Heart right ventricle (tissue), 16 donors: ENCODE data around the gene PTPRG. TPM values are rescaled to one million over a fixed set of nuclear protein-coding genes. Genes with fewer than 3 reads are reported as not detected.
A peak's percentile ranks its signal among the peaks of the same experiment; 100 is the strongest.

Experiments
- ATAC-seq, 8 donors: fragments of 200-7000 bp; cut with Tn5 transposase; one replicate each; pipeline ENCODE4 v1.9.1; 2020; ENCODE audit warnings: mild to moderate bottlenecking in 8 of 8, moderate library complexity in 8 of 8, moderate number of reproducible peaks in 1 of 8
- DNase-seq, 2 donors: peaks; one replicate each; pipeline ENCODE4 v3.0.0-alpha.2; 2020
- H3K27ac ChIP-seq, 10 donors: fragments of 200-600 bp; sonication (generic) in 2 of 10; one replicate each; pipeline versions ENCODE4 v1.5.0 to v1.8.0; 2020 to 2022; ENCODE audit warnings: mild to moderate bottlenecking in 3 of 10
- H3K27me3 ChIP-seq, 7 donors: fragments of 200-600 bp; one replicate each; pipeline ENCODE4 v1.8.0; 2021 to 2022; ENCODE audit warnings: mild to moderate bottlenecking in 2 of 7
- H3K36me3 ChIP-seq, 9 donors: fragments of 200-600 bp; sonication (generic) in 1 of 9; one replicate each; pipeline versions ENCODE4 v1.5.0 to v1.8.0; 2020 to 2022; ENCODE audit warnings: mild to moderate bottlenecking in 2 of 9
- H3K4me1 ChIP-seq, 9 donors: fragments of 200-600 bp; sonication (generic) in 1 of 9; one replicate each; pipeline versions ENCODE4 v1.5.0 to v1.8.0; 2020 to 2022; ENCODE audit warnings: mild to moderate bottlenecking in 4 of 9
- H3K4me3 ChIP-seq, 10 donors: fragments of 200-600 bp; sonication (generic) in 2 of 10; one replicate each; pipeline versions ENCODE4 v1.5.0 to v1.8.0; 2020 to 2022; ENCODE audit warnings: mild to moderate bottlenecking in 7 of 10, moderate library complexity in 2 of 10
- H3K9me3 ChIP-seq, 11 donors: fragments of 200-600 bp in 10 of 11; sonication (generic) in 2 of 11; one replicate each; pipeline versions ENCODE4 v1.5.0 to v1.8.0; 2013 to 2022; ENCODE audit warnings: mild to moderate bottlenecking in 2 of 11, control low read depth in 1 of 11, moderate library complexity in 1 of 11
- WGBS, 2 donors: extraction: QIAGEN DNeasy Blood & Tissue Kit; methylation state at CpG; one replicate each; pipeline ENCODE4 v1.1.7; 2013; ENCODE audit warnings: inconsistent platforms in 1 of 2; 5-methylcytosine and 5-hydroxymethylcytosine counted together
- intact Hi-C, 10 donors: fragments of 100-400 bp; cut with DNase I; formaldehyde crosslinking; loops; one replicate each; pipeline versions ENCODE4 v1.11.1 to v1.14.2; 2022
- polyA plus RNA-seq, 2 donors: library from polyadenylated mRNA; stranded (reverse); fragments of 200-250 nt; gene quantifications; one replicate each; pipeline ENCODE4 v1.2.3, GENCODE V29; 2013
- total RNA-seq, 10 donors: library from RNA; stranded (reverse); fragmentation: NEBNext Ultra II Directional in 3 of 10; extraction: Animal tissue kit (Norgen Biotek cat#: 25700) in 3 of 10; gene quantifications; one replicate each; pipeline versions ENCODE4 v1.2.1 to v1.2.4, GENCODE V29; 2021 to 2023
- TF ChIP-seq, protein P1 (sequence below), 9 donors: fragments of 200-600 bp; sonication (generic) in 2 of 9; IDR thresholded peaks; one replicate each; pipeline versions ENCODE4 v1.5.0 to v1.8.0; 2021 to 2022; ENCODE audit warnings: antibody characterized with exemption in 9 of 9, mild to moderate bottlenecking in 5 of 9, moderate library complexity in 1 of 9
- donor health status: Arrhythmogenic right ventricular cardiomyopathy.
- donor health status: ischemic (EF 13 %, LVEDD 7.1; RV severe dilation, severe dysfunction).
- donor health status: healthy with polysubstance abuse.
- donor health status: DM: no; HTN: yes; CAD: no.
- donor health status: DM: no; HTN: no; CAD: no.
- donor health status: ischemic (EF 25% LVEDD 6.9; RV normal size, moderate dysfunction).
- donor health status: ischemic (EF 25% LVEDD 5.7; RV mildly dilated, moderate dysfunction).
- donor health status: healthy.
- donor health status: DM: yes; HTN: yes; CAD: no.
- donor health status: Ischemic cardiomyopathy.
- donor health status: ischemic (EF 35%, LVEDD 5.7; RV mildly dilated, moderate dysfunction).
- donor health status: nonischemic (EF 11% LVEDD 7.7; RV severe dilation, severe dysfunction).
- donor health status: DM: yes; HTN: yes; CAD: no.
- donor health status: PGD.
- donor health status: ischemic (EF 29% LVEDD 5.4; RV normal size, mild dysfunction).
- donor health status: nonischemic (EF 23%, LVEDD 6.1; RV moderate dilation, normal function).

The PTPRG gene
- total and polyA plus RNA-seq, 12 donors, result 10.1 to 38.3 (median 32.6) TPM

DNA sequence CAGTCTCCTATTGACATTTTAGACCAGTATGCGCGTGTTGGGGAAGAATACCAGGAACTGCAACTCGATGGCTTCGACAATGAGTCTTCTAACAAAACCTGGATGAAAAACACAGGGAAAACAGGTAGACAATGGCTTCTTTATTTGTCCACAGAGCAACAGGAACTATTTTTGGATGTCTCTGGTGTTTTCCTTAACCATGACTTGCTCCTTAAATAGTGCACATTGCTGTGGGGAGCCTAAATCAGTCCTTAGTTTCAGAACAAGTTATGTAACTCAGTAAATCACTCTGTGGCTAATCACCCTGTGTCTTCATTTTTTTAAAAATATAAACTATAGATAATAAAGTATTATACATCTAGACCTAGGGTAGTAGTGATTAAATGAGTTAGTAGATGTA lies 428.3 kb downstream of the PTPRG start:
- DNase-seq (no peak), ATAC-seq (peak in 1 of 8 donors; percentile 27)
- H3K4me1 ChIP-seq, result peaks cover 0 to 50% (median 15%) of the 10 kb centered on the region in 9 donors
- H3K36me3 ChIP-seq, result peaks cover 0 to 8% (median 0%) of the 10 kb centered on the region in 9 donors
- no peaks in the 10 kb centered on the region for H3K9me3 ChIP-seq
- no peak overlapping the region for H3K27ac ChIP-seq
- WGBS, 2 donors, result 74 to 75% methylated on average over 4 of the region's 4 CpGs
- no peaks in the 10 kb centered on the region for H3K27me3 ChIP-seq
- intact Hi-C loops, result no loop called here
- TF ChIP-seq, protein P1, sequence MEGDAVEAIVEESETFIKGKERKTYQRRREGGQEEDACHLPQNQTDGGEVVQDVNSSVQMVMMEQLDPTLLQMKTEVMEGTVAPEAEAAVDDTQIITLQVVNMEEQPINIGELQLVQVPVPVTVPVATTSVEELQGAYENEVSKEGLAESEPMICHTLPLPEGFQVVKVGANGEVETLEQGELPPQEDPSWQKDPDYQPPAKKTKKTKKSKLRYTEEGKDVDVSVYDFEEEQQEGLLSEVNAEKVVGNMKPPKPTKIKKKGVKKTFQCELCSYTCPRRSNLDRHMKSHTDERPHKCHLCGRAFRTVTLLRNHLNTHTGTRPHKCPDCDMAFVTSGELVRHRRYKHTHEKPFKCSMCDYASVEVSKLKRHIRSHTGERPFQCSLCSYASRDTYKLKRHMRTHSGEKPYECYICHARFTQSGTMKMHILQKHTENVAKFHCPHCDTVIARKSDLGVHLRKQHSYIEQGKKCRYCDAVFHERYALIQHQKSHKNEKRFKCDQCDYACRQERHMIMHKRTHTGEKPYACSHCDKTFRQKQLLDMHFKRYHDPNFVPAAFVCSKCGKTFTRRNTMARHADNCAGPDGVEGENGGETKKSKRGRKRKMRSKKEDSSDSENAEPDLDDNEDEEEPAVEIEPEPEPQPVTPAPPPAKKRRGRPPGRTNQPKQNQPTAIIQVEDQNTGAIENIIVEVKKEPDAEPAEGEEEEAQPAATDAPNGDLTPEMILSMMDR (IDR thresholded peaks at IDR 0.05), result no peak
- no peak overlapping the region for H3K4me3 ChIP-seq

DNA sequence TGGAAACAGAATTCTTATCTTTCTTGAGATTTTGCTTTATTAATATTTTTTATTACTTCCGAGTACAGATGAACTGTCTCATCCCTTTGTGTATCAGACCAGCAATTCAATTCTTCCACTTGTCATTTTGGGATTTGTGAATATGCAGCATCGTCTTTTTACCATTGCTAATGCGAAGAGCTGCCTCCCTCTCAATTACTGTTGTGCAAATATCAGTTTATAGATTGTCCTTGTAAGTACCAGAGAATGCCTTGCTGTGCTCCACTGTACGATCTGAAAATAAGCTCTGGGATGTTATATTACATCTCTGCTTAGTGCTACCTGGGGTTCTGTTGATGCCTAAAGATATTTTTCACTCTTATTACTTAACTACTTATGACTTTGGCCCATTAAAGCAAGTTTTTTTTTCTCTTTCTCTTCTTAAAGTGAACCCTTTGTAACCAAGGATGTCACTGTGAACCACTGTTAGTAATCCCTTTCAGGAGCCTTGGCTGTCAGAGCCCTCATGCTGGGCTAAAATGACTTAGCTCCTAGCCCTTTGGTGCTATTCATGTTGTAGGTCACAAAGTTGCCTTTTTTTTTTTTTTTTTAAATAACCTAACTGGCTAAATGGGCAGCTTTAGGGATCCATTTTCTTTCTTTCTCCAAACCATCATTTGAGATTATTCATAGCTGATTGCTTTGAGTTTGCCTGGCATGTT lies 429.1 kb downstream of the PTPRG start:
- Histone ChIP-seq H3K36me3 (peaks cover 0 to 8% (median 0%) of the 10 kb centered on the region in 9 donors), H3K27ac (no peak overlapping the region), H3K27me3 (no peaks in the 10 kb centered on the region), H3K4me3 (no peak overlapping the region), H3K9me3 (no peaks in the 10 kb centered on the region), H3K4me1 (peaks cover 0 to 47% (median 13%) of the 10 kb centered on the region in 9 donors)
- WGBS, 2 donors, result 95 to 99% methylated on average over 4 of the region's 4 CpGs
- no peak for ATAC-seq
- no peak for DNase-seq
- intact Hi-C loops, result no loop called here
- TF ChIP-seq, protein P1 (IDR thresholded peaks at IDR 0.05), result no peak

DNA sequence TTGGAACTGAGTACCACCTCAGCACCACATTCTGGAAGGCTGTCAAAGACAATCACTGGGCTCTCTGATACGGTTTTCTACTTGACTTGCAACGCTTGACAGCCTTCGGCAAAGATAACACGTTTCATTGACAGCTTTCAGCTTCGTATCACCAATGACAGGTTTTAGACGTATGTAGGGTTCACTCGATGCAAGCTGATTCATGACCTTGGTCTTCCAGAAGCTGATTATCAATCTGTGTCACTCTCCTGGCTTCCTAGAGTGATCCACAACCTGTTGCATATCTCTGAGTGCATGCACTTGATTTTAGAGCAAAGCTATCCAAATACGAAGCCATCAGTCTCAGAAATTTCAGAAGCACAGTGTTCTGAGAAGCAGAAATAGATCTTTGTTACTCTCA lies 430.3 kb downstream of the PTPRG start:
- intact Hi-C loops, result no loop called here
- ATAC-seq (peak in 2 of 8 donors; percentile 31 to 81), DNase-seq (no peak)
- Histone ChIP-seq H3K4me1 (peaks cover 0 to 44% (median 23%) of the 10 kb centered on the region in 9 donors), H3K36me3 (peaks cover 0 to 8% (median 0%) of the 10 kb centered on the region in 9 donors), H3K27ac (no peak overlapping the region), H3K27me3 (no peaks in the 10 kb centered on the region), H3K9me3 (no peaks in the 10 kb centered on the region), H3K4me3 (no peak overlapping the region)
- TF ChIP-seq, protein P1 (IDR thresholded peaks at IDR 0.05), result no peak
- 53 to 64% methylated on average over 8 of the region's 8 CpGs for WGBS, 2 donors

DNA sequence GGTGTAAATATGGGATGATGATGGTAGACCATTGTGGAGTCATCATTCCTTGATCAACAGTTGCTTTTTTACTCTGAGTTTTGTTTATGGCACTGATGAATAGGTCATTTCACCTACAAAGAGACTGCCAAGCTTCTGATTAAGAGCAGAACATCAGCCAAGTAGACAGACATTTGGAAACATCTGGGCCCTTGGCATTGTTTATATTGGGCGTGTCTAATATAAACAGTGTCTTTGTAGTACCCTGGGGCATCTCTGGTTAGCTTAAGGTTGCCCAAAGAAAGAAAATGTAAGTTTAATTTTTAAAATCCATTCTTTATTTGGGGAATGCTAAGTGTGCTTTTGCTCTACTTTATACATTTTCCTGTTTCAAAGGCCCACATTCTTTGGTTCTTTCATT lies 435.0 kb downstream of the PTPRG start:
- DNase-seq, result no peak
- no peaks in the 10 kb centered on the region for H3K9me3 ChIP-seq
- peaks cover 0 to 28% (median 15%) of the 10 kb centered on the region in 9 donors for H3K4me1 ChIP-seq
- H3K36me3 ChIP-seq, result no peaks in the 10 kb centered on the region
- ATAC-seq, result no peak
- no peak overlapping the region for H3K27ac ChIP-seq
- TF ChIP-seq, protein P1 (IDR thresholded peaks at IDR 0.05), result no peak
- 53 to 58% methylated on average over 1 of the region's 1 CpG for WGBS, 2 donors
- intact Hi-C loops, result no loop called here
- no peak overlapping the region for H3K4me3 ChIP-seq
- no peaks in the 10 kb centered on the region for H3K27me3 ChIP-seq
